RPMI8226 (cell line): ENCODE measurements around the gene ASB10.

Experiments used
- DNase-seq: peaks from one replicate; pipeline ENCODE4 v3.0.0-alpha.2; 2015

Gene ASB10, protein sequence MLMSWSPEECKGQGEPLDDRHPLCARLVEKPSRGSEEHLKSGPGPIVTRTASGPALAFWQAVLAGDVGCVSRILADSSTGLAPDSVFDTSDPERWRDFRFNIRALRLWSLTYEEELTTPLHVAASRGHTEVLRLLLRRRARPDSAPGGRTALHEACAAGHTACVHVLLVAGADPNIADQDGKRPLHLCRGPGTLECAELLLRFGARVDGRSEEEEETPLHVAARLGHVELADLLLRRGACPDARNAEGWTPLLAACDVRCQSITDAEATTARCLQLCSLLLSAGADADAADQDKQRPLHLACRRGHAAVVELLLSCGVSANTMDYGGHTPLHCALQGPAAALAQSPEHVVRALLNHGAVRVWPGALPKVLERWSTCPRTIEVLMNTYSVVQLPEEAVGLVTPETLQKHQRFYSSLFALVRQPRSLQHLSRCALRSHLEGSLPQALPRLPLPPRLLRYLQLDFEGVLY

DNA sequence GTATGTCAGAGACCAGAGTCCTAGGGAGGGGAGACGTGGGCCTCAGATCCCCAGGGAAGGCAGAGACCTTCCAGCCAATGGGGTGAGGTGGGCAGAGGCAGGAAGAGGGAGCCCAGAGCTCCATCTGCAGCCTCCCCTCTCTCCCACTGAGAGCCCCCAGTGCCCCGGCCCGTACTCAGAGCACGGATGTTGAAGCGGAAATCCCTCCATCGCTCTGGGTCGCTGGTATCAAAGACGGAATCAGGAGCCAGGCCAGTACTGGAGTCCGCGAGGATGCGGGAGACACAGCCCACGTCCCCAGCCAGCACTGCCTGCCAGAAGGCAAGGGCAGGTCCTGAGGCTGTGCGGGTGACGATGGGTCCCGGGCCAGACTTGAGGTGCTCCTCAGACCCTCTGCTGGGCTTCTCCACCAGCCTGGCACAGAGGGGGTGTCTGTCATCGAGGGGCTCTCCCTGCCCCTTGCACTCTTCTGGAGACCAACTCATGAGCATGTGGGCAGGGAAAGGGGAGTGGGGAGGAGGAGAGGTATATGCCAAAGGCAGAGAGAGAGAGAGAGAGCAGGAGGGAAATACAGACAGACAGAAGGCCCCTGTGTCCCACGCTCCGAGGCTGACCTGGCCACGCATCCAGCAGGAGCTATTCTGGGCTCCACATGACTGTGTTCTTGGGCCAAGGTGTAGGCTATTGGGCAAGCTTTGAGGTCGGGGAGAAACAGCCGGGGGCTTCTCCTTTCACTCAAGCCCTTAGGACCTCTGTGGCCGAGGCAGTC, at the start of gene ASB10:
ASB10 (minus strand) TSS at position 611 of the 769 bp plus-strand sequence; CDS start at position 491, 120 bp downstream.
- DNase-seq: no peak

- no peak for DNase-seq
These were observed 49.4 kb upstream of the ASB10 start for GRCh38 chr7:151236406-151236805.

GRCh38 chr7:151235091-151235787, 48.2 kb upstream of the ASB10 start:
- DNase-seq: no peak

- DNase-seq: no peak
These were observed 46.8 kb upstream of the ASB10 start for GRCh38 chr7:151233804-151234203.

DNA sequence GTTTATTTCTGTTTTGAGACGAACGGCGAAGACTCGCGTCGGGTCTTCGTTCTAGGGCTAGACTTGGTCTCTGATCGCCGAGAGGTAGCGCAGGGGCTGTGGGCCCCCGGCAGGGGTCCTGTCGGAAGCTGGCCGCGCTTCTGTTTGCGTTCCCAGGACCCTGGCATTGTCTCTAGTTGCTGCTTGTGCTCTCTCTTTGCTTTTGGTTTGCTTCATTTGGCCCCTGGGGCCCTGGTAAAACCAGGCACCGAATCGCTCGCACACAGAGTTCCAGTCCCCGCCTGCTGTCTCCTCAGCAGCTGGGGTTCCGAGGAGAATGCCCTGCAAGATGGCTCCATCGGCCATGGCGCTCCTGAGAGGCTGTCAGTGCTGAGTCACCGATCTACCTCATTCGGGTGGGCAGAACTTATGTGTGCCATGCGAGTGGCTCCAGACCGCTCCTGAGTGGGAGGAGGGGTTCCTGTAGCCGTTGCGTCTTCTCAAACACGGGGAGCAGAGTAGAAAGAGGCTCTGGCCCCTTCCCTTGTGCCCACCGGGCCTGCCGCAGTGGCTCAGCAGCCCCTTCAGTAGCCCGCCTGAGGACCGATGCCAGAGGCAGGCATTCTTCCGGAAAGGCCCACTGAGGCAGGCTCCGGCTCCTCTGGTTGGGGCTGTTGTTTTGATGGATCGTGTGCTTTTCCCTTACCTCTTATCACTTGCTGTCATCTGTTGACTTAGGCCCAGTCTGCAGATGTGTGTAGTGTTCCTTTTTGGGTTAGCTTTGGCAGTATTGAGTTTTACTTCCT, 46.1 kb upstream of the ASB10 start:
- peak; percentile 50 for DNase-seq

DNA sequence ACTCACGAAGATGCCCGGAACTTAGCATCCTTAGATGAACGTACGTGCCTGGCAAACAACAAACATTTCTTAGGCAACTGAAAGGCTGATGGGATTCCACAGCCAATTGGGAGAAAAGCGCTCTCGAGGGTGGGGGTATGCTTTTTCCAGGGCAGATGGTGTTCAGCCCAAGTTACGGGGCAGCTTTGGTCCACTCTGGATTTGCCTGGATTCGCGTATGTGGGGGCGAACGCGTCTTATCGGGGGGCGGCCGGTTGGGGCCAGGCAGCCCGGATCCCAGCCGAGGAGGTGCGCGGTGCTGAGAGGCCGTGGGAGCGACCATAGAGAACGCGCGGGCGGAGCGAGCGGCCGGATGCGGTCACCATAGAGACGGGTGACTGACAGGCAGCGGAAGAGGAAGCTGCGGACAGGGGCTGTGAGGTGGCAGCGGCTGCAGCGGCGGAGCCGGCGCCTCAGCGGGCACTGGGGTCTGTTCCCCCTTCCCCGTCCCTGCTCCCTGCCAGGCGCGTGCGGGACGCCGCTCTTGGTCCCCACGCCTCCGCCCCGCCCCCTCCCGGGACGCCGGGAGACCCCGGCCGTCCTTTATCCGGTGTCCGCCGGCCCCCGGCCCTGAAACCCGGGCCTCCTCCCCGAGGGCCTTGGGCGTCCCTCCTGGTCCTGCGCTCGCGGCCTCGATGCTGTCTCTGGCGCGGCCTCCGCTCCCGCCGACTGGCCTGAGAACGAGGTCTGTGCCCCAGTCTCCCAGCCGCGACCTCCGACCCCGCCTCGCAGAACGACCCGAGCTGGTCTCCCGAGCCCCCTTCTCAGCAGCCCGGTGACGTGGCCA, 45.3 kb upstream of the ASB10 start, which contains the start of gene CHPF2:
CHPF2 (plus strand) TSS at position 393 of the 826 bp plus-strand sequence. CDS start 1,529 bp downstream, outside the sequence.
- peak; percentile 95 for DNase-seq

GRCh38 chr7:151231080-151231479, 44.0 kb upstream of the ASB10 start:
- no peak for DNase-seq

- DNase-seq: no peak
These were observed 42.2 kb upstream of the ASB10 start for GRCh38 chr7:151229249-151229648.

- DNase-seq: no peak
These were observed 41.2 kb upstream of the ASB10 start for GRCh38 chr7:151228024-151228866.

DNA sequence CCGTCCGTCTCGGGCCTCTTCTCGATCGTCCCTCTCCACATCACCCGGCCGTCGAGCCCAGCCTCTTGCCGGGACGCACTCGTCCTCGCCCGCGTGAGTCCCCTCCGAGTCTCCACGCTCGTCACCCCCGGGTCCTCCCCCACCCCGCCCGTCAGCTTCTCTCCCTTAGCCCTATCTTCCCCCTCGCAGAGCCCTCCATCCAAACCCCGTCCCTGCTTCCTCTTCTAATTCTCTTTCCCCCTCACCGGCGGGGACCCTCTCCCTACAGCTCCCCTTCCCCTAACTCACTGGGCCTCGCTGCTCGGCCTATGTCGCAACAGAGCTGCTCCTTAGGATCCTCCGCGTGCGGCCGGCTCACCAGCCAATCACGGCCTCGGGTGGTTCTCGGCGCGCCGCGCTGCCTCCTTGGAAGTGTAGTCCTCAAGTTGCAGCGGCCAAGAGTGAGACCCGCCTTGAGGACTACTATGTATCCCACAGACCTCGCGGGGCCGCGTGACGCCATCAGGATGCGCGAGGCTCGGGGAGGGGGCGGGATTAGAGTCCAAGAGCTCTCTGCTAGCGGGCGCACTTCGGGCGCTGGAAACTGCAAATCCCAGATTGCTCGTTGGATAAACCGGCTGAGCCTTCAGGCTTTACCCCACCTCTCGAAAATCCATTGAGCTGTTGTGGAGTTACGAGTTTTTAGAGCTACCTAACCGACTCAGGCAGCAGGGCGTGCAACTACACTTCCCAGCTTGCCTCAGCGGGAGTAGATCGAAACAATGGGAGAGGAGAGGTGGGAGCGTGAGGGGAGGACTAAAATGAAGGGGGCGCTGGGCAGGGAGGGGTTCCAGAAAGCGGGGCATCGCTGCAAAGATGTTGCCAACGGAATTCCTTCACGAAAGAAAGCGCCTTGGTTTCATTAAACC, 40.1 kb upstream of the ASB10 start, which contains the start of gene ABCF2:
ABCF2 (minus strand) TSS at position 331 of the 908 bp plus-strand sequence. CDS start 747 bp downstream, outside the sequence.
- DNase-seq: peak; percentile 99

GRCh38 chr7:151226560-151226874, 39.5 kb upstream of the ASB10 start:
- no peak for DNase-seq

DNA sequence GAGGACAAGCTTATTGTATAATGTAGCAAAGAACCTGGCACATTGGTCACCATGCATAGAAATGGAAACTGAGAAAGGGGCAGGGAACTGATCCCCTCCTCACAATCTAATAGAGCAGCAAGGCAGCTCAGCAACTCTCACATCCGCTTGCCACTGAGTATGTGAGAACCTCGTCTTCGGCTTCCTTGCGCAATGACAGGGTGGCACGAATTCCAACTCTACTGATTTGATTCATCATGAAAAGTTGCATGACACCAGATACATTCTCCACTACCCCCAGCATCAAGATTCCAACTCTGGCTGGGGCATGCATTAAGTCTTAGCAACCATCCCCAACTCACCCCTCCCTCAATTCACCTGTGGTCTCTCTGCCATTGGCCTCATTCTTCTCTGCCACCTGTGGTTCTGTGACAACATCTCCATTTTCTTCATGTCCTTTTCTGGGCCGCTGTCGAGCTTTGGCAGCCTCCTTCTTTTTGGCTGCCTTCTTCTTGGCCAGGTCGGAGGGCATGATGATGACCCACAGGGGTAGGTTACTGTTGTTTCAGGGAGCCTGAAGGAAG, 39.0 kb upstream of the ASB10 start:
- DNase-seq: no peak

DNA sequence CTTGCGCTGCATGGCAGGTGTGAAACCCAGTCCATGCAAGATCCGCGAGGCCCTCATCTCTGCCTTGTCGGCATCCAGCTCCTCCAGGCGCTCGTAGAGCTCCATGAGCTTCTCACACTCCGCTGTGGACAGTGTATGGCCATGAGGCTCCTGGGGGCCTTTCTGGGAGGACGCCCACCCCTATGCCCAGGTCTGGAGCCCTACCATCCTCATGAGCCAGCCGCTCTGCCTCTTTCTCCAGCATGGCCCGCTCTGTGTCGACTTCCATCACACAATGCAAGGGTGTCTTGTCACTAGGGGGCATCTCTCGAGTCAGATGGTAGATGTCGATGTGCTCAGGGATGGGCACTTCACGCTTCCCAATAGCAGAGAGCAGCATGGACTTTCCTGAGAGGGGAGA, 36.7 kb upstream of the ASB10 start:
- DNase-seq: no peak

GRCh38 chr7:151218170-151218569, 31.1 kb upstream of the ASB10 start:
- no peak for DNase-seq

- no peak for DNase-seq
These were observed 28.3 kb upstream of the ASB10 start for GRCh38 chr7:151215396-151215795.

DNA sequence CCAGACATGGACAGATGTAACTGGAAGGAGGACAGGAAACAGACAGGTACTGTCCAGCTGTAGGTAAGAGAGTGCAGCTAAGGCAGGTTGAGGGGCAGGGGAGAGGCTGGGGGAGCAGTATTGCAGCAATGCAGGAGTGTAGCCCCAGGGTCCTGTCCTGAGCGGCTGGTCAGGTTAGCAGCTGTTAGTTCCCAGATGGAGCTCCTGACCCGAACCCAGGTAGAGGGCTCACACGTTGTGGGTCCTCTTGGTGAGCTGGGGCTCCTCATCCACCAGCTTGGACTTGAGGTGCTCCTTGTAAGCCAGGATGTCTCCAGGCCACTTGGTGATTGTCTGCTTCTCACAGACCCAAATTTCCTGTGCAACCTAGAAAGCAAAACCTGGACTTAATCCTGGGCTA, 26.8 kb upstream of the ASB10 start:
- DNase-seq: no peak

GRCh38 chr7:151212626-151213025, 25.6 kb upstream of the ASB10 start:
- no peak for DNase-seq

DNA sequence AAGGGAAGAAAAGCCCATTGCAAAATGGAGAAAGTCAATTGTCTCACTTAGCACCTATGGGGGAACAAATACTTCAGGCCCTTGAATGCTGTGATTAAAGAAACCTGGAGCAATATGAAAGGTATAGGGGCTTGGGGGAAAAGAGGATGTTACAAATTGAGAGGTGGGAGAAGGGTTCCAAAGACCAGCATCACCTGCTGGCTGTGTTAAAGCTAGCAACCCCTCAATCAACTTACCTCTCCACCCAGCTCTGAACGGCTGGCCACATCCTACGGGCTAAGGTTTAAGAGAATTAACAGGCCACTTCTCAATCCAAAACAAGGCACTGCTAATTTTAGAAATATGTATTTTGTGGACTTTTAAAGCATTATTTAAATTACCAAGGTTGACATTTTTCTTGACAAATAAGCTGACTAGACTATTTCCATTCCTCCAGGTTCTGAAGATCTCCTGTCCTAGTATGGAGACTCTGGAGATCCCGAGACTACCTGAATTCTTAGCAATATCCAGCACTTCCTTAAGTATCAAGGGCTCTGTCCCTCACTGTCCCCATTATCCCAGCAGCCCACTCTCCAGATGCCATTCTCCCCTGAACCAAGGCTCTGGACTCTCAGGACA, 24.2 kb upstream of the ASB10 start:
- DNase-seq: no peak
